ENCODE results near the gene DLG5.

DNA sequence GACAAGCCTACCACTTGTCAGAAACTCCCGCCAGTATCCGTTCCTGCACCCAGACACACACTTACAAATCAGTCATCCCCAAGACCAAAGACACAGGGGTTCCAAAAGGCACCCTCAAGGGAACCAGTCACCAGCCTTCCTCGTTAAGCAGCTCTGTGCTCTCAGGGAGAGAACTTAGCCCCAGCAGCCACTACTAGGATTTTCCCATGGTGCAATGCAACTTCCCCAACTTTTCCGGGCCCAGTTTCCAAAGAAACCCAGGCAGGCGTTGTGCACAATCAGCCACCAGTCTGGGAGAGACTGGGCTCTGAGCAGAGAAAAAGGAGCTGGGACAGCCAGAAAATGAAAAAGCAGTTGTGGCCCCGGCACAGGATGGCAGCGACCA, 1.2 kb downstream of the DLG5 start:
- TF ChIP-seq, protein P1, sequence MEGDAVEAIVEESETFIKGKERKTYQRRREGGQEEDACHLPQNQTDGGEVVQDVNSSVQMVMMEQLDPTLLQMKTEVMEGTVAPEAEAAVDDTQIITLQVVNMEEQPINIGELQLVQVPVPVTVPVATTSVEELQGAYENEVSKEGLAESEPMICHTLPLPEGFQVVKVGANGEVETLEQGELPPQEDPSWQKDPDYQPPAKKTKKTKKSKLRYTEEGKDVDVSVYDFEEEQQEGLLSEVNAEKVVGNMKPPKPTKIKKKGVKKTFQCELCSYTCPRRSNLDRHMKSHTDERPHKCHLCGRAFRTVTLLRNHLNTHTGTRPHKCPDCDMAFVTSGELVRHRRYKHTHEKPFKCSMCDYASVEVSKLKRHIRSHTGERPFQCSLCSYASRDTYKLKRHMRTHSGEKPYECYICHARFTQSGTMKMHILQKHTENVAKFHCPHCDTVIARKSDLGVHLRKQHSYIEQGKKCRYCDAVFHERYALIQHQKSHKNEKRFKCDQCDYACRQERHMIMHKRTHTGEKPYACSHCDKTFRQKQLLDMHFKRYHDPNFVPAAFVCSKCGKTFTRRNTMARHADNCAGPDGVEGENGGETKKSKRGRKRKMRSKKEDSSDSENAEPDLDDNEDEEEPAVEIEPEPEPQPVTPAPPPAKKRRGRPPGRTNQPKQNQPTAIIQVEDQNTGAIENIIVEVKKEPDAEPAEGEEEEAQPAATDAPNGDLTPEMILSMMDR (IDR thresholded peaks at IDR 0.05 in 4 of 5, conservative IDR thresholded peaks at IDR 0.05 in 1 of 5) = no peak
- peak in 1 of 2 donors; percentile 26 for TF ChIP-seq POLR2A (IDR thresholded peaks at IDR 0.05)

Measured in gastrocnemius medialis (tissue), 4 donors.